ENCODE measurements around the gene PHYKPL.

DNA sequence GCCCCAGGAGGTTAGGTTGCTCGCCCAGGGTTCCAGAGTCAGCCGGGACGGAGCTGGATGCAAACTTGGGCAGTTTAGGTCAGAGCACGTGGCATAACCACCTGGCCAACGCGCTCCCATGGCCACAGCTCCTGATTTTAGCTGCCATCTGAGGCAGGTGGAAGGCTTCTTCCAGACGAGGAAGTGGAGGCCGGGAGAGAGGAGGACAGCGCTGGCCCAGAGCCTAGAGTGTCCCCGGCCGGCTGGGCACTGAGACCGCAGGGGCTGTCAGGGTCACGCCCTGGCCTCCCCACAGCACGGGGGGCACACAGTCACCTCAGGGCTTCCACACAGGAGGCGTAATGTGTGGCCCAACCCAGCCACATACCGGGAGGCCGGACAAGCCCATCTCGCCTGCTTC, 16.1 kb upstream of the PHYKPL start:
- TF ChIP-seq, protein P1, sequence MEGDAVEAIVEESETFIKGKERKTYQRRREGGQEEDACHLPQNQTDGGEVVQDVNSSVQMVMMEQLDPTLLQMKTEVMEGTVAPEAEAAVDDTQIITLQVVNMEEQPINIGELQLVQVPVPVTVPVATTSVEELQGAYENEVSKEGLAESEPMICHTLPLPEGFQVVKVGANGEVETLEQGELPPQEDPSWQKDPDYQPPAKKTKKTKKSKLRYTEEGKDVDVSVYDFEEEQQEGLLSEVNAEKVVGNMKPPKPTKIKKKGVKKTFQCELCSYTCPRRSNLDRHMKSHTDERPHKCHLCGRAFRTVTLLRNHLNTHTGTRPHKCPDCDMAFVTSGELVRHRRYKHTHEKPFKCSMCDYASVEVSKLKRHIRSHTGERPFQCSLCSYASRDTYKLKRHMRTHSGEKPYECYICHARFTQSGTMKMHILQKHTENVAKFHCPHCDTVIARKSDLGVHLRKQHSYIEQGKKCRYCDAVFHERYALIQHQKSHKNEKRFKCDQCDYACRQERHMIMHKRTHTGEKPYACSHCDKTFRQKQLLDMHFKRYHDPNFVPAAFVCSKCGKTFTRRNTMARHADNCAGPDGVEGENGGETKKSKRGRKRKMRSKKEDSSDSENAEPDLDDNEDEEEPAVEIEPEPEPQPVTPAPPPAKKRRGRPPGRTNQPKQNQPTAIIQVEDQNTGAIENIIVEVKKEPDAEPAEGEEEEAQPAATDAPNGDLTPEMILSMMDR (IDR thresholded peaks at IDR 0.05): no peak
- TF ChIP-seq POLR2A (IDR thresholded peaks at IDR 0.05): no peak
